HG02610 (cell line): ENCODE data around the gene MCEMP1.

Experiments used
- ATAC-seq: cut with Tn5 transposase; IDR thresholded peaks from one replicate; pipeline ENCODE4 v1.9.1; 2021; ENCODE audit warnings: mild to moderate bottlenecking, moderate library complexity; ENCODE audit not compliant: unreplicated experiment

Gene MCEMP1

GRCh38 chr19:7676854-7677253 is at the start of gene MCEMP1:
Gene MCEMP1 (plus strand): TSS chr19:7677090. CDS start chr19:7677121, 31 bp downstream.
- ATAC-seq: no peak

GRCh38 chr19:7627166-7627565 is 49.7 kb upstream of the MCEMP1 start:
- ATAC-seq: no peak

GRCh38 chr19:7628589-7629311 is 48.1 kb upstream of the MCEMP1 start:
- ATAC-seq: no peak

GRCh38 chr19:7629347-7630054 is 47.4 kb upstream of the MCEMP1 start, which contains the start of the genes PET100 and XAB2:
Gene PET100 (plus strand): TSS chr19:7629793. CDS start chr19:7629834, 41 bp downstream.
Gene XAB2 (minus strand): TSS chr19:7629545. CDS start chr19:7629527, 18 bp downstream.
- ATAC-seq: peak; percentile 82

- ATAC-seq: no peak
Observed at GRCh38 chr19:7631577-7631976, 45.3 kb upstream of the MCEMP1 start.

GRCh38 chr19:7632340-7633203 is 44.3 kb upstream of the MCEMP1 start:
- ATAC-seq: no peak

GRCh38 chr19:7633698-7634097 is 43.2 kb upstream of the MCEMP1 start, which contains the start of gene PCP2:
Gene PCP2 (minus strand): TSS chr19:7633719. CDS start chr19:7633457, 262 bp downstream.
- no peak for ATAC-seq

- no peak for ATAC-seq
Observed at GRCh38 chr19:7635670-7636069, 41.2 kb upstream of the MCEMP1 start.

GRCh38 chr19:7636317-7636690 is 40.6 kb upstream of the MCEMP1 start:
- no peak for ATAC-seq

- ATAC-seq: peak; percentile 69
Observed at GRCh38 chr19:7636691-7637373, 40.1 kb upstream of the MCEMP1 start, which contains the start of gene STXBP2. Gene STXBP2 (plus strand): TSS chr19:7637110. CDS start chr19:7637150, 40 bp downstream.

GRCh38 chr19:7637374-7638256 is 39.3 kb upstream of the MCEMP1 start:
- ATAC-seq: no peak

GRCh38 chr19:7638802-7639465 is 38.0 kb upstream of the MCEMP1 start:
- no peak for ATAC-seq

GRCh38 chr19:7639863-7640348 is 37.0 kb upstream of the MCEMP1 start:
- ATAC-seq: no peak

GRCh38 chr19:7640803-7641202 is 36.1 kb upstream of the MCEMP1 start:
- ATAC-seq: no peak

GRCh38 chr19:7641290-7642276 is 35.3 kb upstream of the MCEMP1 start:
- ATAC-seq: no peak

GRCh38 chr19:7642295-7643030 is 34.4 kb upstream of the MCEMP1 start:
- ATAC-seq: no peak

- ATAC-seq: no peak
Observed at GRCh38 chr19:7643031-7643415, 33.9 kb upstream of the MCEMP1 start.
